NK-92 (cell line): ENCODE results near the gene PDZK1.
"Not testable (repeated sequence)": the region's sequence is repeated elsewhere in the genome, so short reads cannot be mapped to it uniquely, and the experiment has no call there.

Source experiments
- DNase-seq: peaks from one replicate; lab custom pipeline; 2025; ENCODE audit not compliant: unreplicated experiment; lab: John Stamatoyannopoulos, UW

Gene PDZK1

DNA sequence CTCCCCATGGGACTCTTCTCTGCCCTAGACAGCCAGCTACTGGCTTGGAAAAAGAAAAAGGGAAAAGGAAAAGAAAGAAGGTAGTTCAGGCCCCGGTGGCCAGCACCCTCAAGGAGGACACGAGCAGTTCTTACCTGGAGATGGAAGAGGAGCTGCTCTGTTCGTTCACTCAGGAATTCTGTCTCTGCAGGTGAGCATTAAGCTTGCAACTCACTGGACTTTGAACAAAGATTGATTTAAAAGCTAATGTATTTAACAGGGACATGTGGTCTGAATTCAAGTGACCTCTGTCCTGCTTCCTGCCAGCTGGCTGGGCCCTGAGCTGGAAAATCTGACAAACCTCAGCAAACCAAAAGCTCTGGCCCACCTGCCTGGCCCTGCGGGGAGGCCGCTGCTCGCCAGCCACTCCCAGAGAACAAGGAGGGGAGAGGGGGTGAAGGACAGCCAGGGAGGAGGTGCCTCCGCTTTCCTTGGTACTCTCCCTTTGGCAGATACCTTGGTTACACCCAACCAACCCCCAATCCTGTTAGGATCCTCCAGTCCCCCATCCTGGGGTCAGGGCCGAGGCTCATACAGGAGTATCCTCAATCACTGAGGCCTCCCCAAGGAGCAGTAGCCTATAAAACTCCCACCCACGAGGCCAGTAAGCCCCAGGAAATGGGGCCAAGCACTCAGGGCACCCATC lies at the start of gene PDZK1:
TSS of gene PDZK1 (minus strand) at position 186 of the 685 bp plus-strand sequence. CDS start 19,347 bp downstream, outside the sequence.
- DNase-seq, result no peak

DNA sequence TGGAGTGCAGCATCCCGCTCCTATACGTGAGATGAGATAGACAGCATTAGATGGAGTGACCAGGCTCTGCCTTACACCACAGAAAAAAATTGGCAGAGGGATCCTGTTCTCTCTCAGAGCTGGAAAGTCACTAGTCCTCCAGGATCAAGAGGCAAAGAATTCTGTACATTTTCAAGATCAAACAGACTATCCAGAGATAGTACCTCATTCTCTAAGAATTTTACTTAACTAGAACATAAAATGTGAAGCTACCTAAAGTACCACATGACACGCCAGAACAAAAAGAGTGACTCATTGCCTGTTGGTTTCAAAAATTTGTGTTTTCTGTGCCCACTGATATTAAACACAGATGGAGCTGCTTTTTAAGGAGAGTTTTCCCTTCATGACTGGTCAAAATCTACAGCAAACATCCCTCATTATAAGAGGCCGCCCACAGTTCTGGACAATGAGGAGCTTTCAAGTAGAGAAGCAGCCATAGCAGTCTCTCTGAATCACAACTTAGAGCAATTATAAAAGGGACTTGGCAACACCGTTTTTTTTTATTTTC lies 44.4 kb upstream of the PDZK1 start:
- no peak for DNase-seq

- no peak for DNase-seq
Observed at GRCh38 chr1:145750426-145750825, 43.3 kb upstream of the PDZK1 start.

DNA sequence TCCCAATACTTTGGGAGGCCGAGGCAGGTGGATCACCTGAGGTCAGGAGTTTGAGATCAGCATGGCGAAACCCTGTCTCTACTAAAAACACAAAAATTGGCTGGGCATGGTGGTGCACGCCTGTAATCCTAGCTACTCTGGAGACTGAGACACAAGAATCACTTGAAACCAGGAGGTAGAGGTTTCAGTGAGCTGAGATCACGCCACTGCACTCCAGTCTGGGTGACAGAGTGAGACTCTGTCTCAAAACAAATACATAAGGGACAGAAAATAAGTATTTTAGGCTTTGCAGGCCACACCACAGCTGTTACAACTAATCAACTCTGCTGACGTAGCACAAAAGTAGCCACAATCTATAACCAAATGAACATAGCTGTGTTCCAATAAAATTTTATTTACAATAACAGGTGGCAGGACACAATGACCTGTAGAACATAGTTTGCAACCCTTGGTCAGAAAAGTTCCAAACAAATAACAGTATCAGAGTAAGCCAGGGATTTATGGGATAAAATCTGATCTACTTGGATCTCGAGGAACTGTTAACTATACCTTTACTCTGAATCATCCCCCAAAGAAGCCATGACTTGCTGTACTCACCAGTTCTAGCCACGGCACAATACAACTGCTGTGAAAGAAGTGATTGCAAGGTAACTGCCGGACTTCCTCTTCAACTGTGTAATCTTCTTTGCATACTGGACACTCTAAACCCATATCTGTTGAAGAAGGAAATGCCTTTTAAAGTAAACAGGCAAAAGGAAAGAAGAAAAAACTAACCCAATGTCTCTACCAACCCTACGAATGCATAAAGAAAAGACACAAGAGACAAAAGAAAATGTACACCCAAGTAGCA lies 40.5 kb upstream of the PDZK1 start:
- no peak for DNase-seq

GRCh38 chr1:145740269-145740668 lies 33.1 kb upstream of the PDZK1 start:
- no peak for DNase-seq

GRCh38 chr1:145736191-145736590 lies 29.0 kb upstream of the PDZK1 start:
- DNase-seq, result no peak

GRCh38 chr1:145730900-145731299 lies 23.7 kb upstream of the PDZK1 start:
- DNase-seq, result no peak

- no peak for DNase-seq
Observed at GRCh38 chr1:145730467-145730866, 23.3 kb upstream of the PDZK1 start.

- no peak for DNase-seq
Observed at GRCh38 chr1:145729666-145730436, 22.7 kb upstream of the PDZK1 start.

DNA sequence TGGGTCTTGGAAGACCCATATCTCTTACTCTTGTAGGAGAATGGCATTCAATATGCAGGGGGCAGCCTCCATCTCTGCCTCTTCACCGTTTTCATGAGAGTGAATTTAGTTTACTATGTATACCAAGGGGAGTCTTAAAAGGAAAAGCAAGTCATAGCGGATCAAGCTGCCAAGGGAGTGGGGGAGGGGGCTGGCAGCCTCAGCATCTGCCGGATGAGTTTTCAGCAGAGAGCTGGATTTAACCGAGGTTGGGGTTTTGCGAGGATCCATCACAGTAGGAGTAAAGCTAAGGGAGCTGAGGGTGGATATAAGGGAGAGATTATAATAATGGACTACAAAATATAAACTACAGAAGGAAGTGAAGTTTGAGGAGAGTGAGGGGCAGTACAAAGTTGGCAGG lies 22.0 kb upstream of the PDZK1 start:
- DNase-seq, result no peak

DNA sequence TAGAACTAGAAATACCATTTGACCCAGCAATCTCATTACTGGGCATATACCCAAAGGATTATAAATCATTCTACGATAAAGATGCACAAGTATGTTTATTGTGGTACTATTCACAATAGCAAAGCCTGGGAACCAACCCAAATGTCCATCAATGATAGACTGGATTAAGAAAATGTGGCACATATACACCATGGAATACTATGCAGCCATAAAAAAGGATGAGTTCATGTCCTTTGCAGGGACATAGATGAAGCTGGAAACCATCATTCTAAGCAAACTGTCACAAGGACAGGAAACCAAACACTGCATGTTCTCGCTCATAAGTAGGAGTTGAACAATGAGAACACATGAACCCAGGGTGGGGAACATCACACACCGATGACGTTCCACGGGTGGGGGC lies 19.0 kb upstream of the PDZK1 start:
- not testable (repeated sequence) for DNase-seq

DNA sequence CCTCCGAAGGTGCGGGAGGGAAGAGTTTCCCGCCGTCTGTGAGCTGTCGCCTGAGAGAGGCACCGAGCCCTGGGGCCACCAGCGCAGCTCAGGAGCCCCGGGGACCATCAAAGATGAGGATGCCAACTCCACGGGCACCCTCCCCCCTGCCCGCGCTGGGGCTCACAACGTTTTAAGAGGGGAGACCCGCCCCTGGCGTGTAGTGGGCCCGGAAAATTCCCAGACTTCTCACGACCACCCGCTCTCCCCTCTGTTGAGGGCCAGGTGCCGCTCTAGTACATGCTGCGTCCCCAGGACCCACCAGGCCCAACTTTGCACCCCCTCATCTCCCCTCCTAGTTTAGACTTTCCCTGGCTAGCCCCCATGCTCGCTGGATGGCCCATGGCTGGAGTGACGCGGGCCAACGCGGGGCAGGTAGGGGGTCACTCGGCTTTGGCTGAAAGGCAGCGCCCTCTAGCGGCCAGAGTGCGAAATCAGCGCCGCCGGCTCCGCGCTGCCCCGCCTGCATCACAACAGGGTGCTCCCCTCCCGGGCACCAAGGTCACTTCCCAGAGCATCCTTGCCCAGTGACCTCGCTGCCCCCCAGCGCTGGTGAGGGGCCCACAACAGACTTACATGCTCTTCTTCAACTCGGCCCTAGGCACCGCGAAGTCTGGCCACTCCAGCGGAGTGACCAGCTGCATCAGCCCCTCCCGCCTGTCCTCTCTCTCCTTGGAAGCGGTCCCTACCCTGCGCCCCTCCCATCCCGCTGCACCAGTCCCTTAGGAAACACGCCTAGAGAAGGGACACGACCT lies 13.9 kb upstream of the PDZK1 start:
- DNase-seq, result no peak

DNA sequence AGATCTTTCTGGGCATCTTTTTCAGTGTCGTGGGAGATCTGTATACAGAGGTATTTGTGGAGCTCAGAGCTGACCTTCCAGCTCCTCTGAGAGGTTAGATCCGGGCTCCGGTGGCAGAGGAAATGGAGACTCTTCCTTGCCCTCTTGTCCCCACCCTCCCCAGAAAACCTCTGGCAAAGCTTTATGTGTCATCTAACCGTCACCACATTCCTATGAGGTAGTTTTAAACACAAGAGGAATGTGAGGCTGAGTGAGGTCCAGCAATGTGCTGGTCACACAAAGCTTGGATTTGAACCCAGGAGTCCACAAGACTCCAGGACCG lies 13.3 kb upstream of the PDZK1 start:
- no peak for DNase-seq

GRCh38 chr1:145719230-145720079 lies 12.3 kb upstream of the PDZK1 start, which contains the start of gene CD160:
Gene CD160, plus strand, starts transcription at chr1:145719499. Its CDS starts 8,829 bp downstream, at chr1:145728328.
- no peak for DNase-seq

- DNase-seq, result not testable (repeated sequence)
Observed at GRCh38 chr1:145718465-145718864, 11.3 kb upstream of the PDZK1 start.

- DNase-seq, result no peak
Observed at GRCh38 chr1:145717833-145718232, 10.7 kb upstream of the PDZK1 start.

- no peak for DNase-seq
Observed at GRCh38 chr1:145716641-145717345, 9.6 kb upstream of the PDZK1 start.

DNA sequence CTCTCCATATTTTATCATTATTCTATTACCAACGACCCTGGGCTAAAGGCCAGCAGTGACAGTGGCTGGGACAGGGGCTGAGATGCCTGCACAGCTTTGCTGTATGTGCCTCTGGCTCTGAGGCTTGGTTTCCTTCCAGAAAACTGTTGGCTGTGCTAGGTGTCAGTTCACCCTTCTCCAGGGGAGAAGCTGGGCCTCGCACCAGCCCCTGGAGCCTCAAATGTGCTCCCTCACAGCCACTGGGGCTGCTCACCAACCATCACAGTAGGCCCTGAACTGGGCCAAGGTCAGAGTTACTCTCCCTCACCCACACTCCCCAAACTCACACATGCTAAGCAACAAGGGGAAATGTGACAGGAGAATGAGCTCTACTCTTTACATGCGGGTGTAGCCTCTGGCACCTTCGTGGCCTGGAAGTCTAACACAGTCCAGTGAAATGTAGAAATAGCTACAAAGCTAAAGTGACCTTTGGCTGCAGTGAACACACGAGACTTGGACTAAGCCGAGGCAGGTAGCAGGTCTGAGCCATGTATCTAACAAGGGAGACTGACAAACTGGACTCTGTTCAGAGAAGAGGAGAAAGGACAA lies 7.5 kb upstream of the PDZK1 start:
- no peak for DNase-seq

- DNase-seq, result no peak
Observed at GRCh38 chr1:145711213-145711651, 4.1 kb upstream of the PDZK1 start.
